H1 (cell line): ENCODE measurements around the gene TIAL1. TPM values are rescaled to one million over a fixed set of nuclear protein-coding genes. Genes with fewer than 3 reads are reported as not detected.

ENCODE experiments used
- CTCF ChIA-PET: fragments of 300-600 bp; sonication (Branson Sonifier 250); formaldehyde crosslinking; loops from one replicate; lab custom pipeline; 2021; ENCODE audit not compliant: partially characterized antibody; lab: Charles Lee
- POLR2A ChIA-PET: fragments of 300-600 bp; sonication (Branson Sonifier 250); formaldehyde crosslinking; loops from one replicate; lab custom pipeline; 2021; ENCODE audit warnings: inconsistent platforms; ENCODE audit not compliant: partially characterized antibody; lab: Charles Lee
- DNase-seq, 2 experiments: peaks; one replicate each; pipeline versions ENCODE4 v3.0.0 to v3.0.0-alpha.2; 2010 to 2022; ENCODE audit warnings: low spot score in 2 of 2, low read depth in 1 of 2, mixed read lengths in 1 of 2
- FAIRE-seq: peaks from 2 replicates; lab custom pipeline; 2011; peaks lifted over from hg19 to GRCh38; lab: Jason Lieb, UNC
- H2AFZ ChIP-seq: 2 replicates; pipeline ENCODE4 v1.8.1; 2012; ENCODE audit warnings: low read length, inconsistent platforms
- H2AK5ac ChIP-seq: 2 replicates; pipeline ENCODE4 v1.6.1; 2013; ENCODE audit warnings: low read depth, low read length
- H2BK120ac ChIP-seq: replicated peaks from 2 replicates; pipeline ENCODE3; 2013; ENCODE audit warnings: low read depth, low read length, inconsistent platforms
- H2BK12ac ChIP-seq: 2 replicates; pipeline ENCODE4 v1.6.1; 2013; ENCODE audit warnings: low read depth, low read length
- H2BK15ac ChIP-seq: 2 replicates; pipeline ENCODE4 v1.6.1; 2013; ENCODE audit warnings: low read length
- H2BK20ac ChIP-seq: 2 replicates; pipeline ENCODE4 v1.6.1; 2013; ENCODE audit warnings: low read length
- H2BK5ac ChIP-seq: 2 replicates; pipeline ENCODE4 v1.6.1; 2013; ENCODE audit warnings: low read depth, low read length
- H3K14ac ChIP-seq: 2 replicates; pipeline ENCODE4 v1.6.1; 2013; ENCODE audit warnings: inconsistent platforms; ENCODE audit not compliant: insufficient read length
- H3K18ac ChIP-seq: 2 replicates; pipeline ENCODE4 v1.6.1; 2013; ENCODE audit warnings: low read length; ENCODE audit errors: extremely low read depth
- H3K23ac ChIP-seq: 2 replicates; pipeline ENCODE4 v1.6.1; 2013; ENCODE audit warnings: inconsistent platforms; ENCODE audit not compliant: insufficient read length
- H3K23me2 ChIP-seq: 2 replicates; pipeline ENCODE4 v1.6.1; 2013; ENCODE audit warnings: low read depth, low read length
- H3K27ac ChIP-seq: 2 replicates; pipeline ENCODE4 v1.6.1; 2011; ENCODE audit warnings: low read depth, low read length, inconsistent platforms
- H3K27me3 ChIP-seq, 4 experiments: replicated peaks in 1 of 4; 1 replicate in 1 of 4; 2 replicates in 3 of 4; pipeline versions ENCODE4 v1.6.1 to v1.8.1; 2011 to 2013; ENCODE audit warnings: low read length in 3 of 4, mild to moderate bottlenecking in 3 of 4, inconsistent platforms in 2 of 4, mixed read lengths in 2 of 4, moderate library complexity in 1 of 4; ENCODE audit not compliant: control insufficient read depth in 3 of 4, insufficient read depth in 3 of 4; ENCODE audit errors: extremely low read depth in 1 of 4
- H3K36me3 ChIP-seq, 4 experiments: 2 replicates each; pipeline versions ENCODE4 v1.6.1 to v1.8.1; 2011 to 2013; ENCODE audit warnings: mild to moderate bottlenecking in 4 of 4, low read length in 3 of 4, moderate library complexity in 2 of 4, control low read depth in 1 of 4, inconsistent platforms in 1 of 4; ENCODE audit not compliant: insufficient read depth in 4 of 4, control insufficient read depth in 2 of 4
- H3K4ac ChIP-seq: replicated peaks from 2 replicates; pipeline ENCODE3; 2013; ENCODE audit warnings: low read length, low read depth, mixed read lengths, inconsistent platforms; ENCODE audit not compliant: insufficient read length
- H3K4me1 ChIP-seq, 4 experiments: replicated peaks in 1 of 4; 1 replicate in 1 of 4; 2 replicates in 3 of 4; pipeline versions ENCODE4 v1.6.1 to v1.8.1; 2011 to 2013; ENCODE audit warnings: low read length in 3 of 4, inconsistent platforms in 2 of 4, mixed read lengths in 1 of 4; ENCODE audit not compliant: insufficient read depth in 4 of 4, control insufficient read depth in 3 of 4
- H3K4me2 ChIP-seq, 2 experiments: 2 replicates each; pipeline versions ENCODE4 v1.6.1 to v1.8.1; 2011 to 2013; ENCODE audit warnings: low read depth in 2 of 2, low read length in 2 of 2, control low read depth in 1 of 2, inconsistent platforms in 1 of 2, mild to moderate bottlenecking in 1 of 2; ENCODE audit not compliant: insufficient read depth in 1 of 2
- H3K4me3 ChIP-seq, 4 experiments: fragments of 200-600, 300-600 bp in 1 of 4; sonication (generic), shearing (Covaris generic), sonication (Bioruptor Twin) in 1 of 4; 2 replicates each; pipeline versions ENCODE4 v1.5.1 to v1.8.1; 2011 to 2016; ENCODE audit warnings: low read length in 4 of 4, low read depth in 3 of 4, control low read depth in 2 of 4, inconsistent platforms in 2 of 4, mild to moderate bottlenecking in 2 of 4, mixed read lengths in 1 of 4, moderate library complexity in 1 of 4; ENCODE audit not compliant: insufficient read depth in 2 of 4; ENCODE audit errors: extremely low read depth in 1 of 4
- H3K56ac ChIP-seq: replicated peaks from 2 replicates; pipeline ENCODE3; 2013; ENCODE audit warnings: low read depth, mild to moderate bottlenecking, mixed read lengths, low read length, inconsistent platforms; ENCODE audit not compliant: insufficient read length
- H3K79me1 ChIP-seq: 2 replicates; pipeline ENCODE4 v1.6.1; 2013; ENCODE audit warnings: low read depth, low read length, control low read depth
- H3K79me2 ChIP-seq, 2 experiments: 2 replicates each; pipeline versions ENCODE4 v1.6.1 to v1.8.1; 2012 to 2013; ENCODE audit warnings: low read length in 2 of 2, mild to moderate bottlenecking in 2 of 2, inconsistent platforms in 1 of 2; ENCODE audit not compliant: insufficient read depth in 2 of 2, control insufficient read depth in 1 of 2
- H3K9ac ChIP-seq, 4 experiments: replicated peaks in 1 of 4; 1 replicate in 1 of 4; 2 replicates in 3 of 4; pipeline versions ENCODE4 v1.6.1 to v1.8.1; 2011 to 2013; ENCODE audit warnings: low read depth in 3 of 4, low read length in 3 of 4, control low read depth in 2 of 4, mild to moderate bottlenecking in 2 of 4, moderate library complexity in 2 of 4, inconsistent platforms in 1 of 4; ENCODE audit errors: extremely low read depth in 1 of 4
- H3K9me3 ChIP-seq, 2 experiments: 2 replicates each; pipeline versions ENCODE4 v1.6.1 to v1.8.1; 2012 to 2013; ENCODE audit warnings: mild to moderate bottlenecking in 2 of 2, moderate library complexity in 2 of 2, control low read depth in 1 of 2, inconsistent platforms in 1 of 2, low read depth in 1 of 2, low read length in 1 of 2, mixed read lengths in 1 of 2; ENCODE audit not compliant: insufficient read depth in 2 of 2
- H4K20me1 ChIP-seq, 2 experiments: replicated peaks in 1 of 2; 2 replicates each; pipeline versions ENCODE3 to v1.8.1; 2011 to 2013; ENCODE audit warnings: inconsistent platforms in 2 of 2, low read length in 2 of 2, mild to moderate bottlenecking in 1 of 2; ENCODE audit not compliant: insufficient read depth in 2 of 2, control insufficient read depth in 1 of 2
- H4K5ac ChIP-seq: 2 replicates; pipeline ENCODE4 v1.6.1; 2013; ENCODE audit warnings: low read length, low read depth, mixed read lengths, inconsistent platforms; ENCODE audit not compliant: insufficient read length
- H4K8ac ChIP-seq: 2 replicates; pipeline ENCODE4 v1.8.0; 2013; ENCODE audit warnings: mild to moderate bottlenecking, moderate library complexity, low read length, inconsistent platforms; ENCODE audit not compliant: insufficient read depth; ENCODE audit errors: extremely low read depth
- H4K91ac ChIP-seq: replicated peaks from 2 replicates; pipeline ENCODE3; 2013; ENCODE audit warnings: low read length, mixed read lengths, inconsistent platforms; ENCODE audit not compliant: insufficient read length
- BCL11A ChIP-seq, 2 experiments: IDR thresholded peaks; one replicate each; pipeline ENCODE4 v1.6.1; 2011; ENCODE audit warnings: low read depth in 2 of 2, low read length in 2 of 2, mild to moderate bottlenecking in 2 of 2
- CREB1 ChIP-seq: IDR thresholded peaks from 2 replicates; pipeline ENCODE4 v1.6.1; 2012; ENCODE audit warnings: inconsistent platforms
- KDM1A ChIP-seq: fragments of 200-600, 300-600 bp; sonication (generic); IDR thresholded peaks from 2 replicates; pipeline ENCODE4 v1.7.1; 2016; ENCODE audit warnings: mild to moderate bottlenecking, low read length, borderline replicate concordance
- RBBP5 ChIP-seq: IDR thresholded peaks from 2 replicates; pipeline ENCODE4 v1.7.1; 2012; ENCODE audit warnings: low read depth, mild to moderate bottlenecking, inconsistent platforms, low read length, moderate library complexity, borderline replicate concordance
- RFX5 ChIP-seq: IDR thresholded peaks from 2 replicates; pipeline ENCODE4 v1.6.1; 2011; ENCODE audit warnings: low read depth, low read length, improper control_type of control experiment, borderline replicate concordance
- RNF2 ChIP-seq: fragments of 200-900, 300-1000 bp; sonication (generic); IDR thresholded peaks from 2 replicates; pipeline ENCODE4 v1.7.1; 2016; ENCODE audit warnings: borderline replicate concordance, low read depth, mild to moderate bottlenecking, antibody characterized with exemption, low read length; ENCODE audit not compliant: poor library complexity, severe bottlenecking; ENCODE audit errors: missing control alignments
- RXRA ChIP-seq: IDR thresholded peaks from 2 replicates; pipeline ENCODE4 v1.6.1; 2011; ENCODE audit warnings: low read depth, mild to moderate bottlenecking, low read length, moderate library complexity; ENCODE audit not compliant: insufficient read depth
- SIRT6 ChIP-seq: IDR thresholded peaks from one replicate; pipeline ENCODE4 v1.7.1; 2012; ENCODE audit warnings: low read length, inconsistent platforms
- SP1 ChIP-seq: IDR thresholded peaks from 2 replicates; pipeline ENCODE4 v1.6.1; 2011; ENCODE audit warnings: low read depth, low read length
- SP2 ChIP-seq: IDR thresholded peaks from 2 replicates; pipeline ENCODE4 v1.6.1; 2012; ENCODE audit warnings: mild to moderate bottlenecking, low read length, inconsistent platforms
- SRF ChIP-seq: IDR thresholded peaks from 2 replicates; pipeline ENCODE4 v1.6.1; 2011; ENCODE audit warnings: mild to moderate bottlenecking, low read depth, low read length, moderate library complexity
- TEAD4 ChIP-seq: IDR thresholded peaks from 2 replicates; pipeline ENCODE4 v1.6.1; 2012; ENCODE audit warnings: low read depth, low read length, inconsistent platforms, mixed read lengths
- WGBS, 2 experiments: shearing (Covaris generic) in 1 of 2; methylation state at CpG; one replicate each; pipeline versions ENCODE4 v1.1.6 to v1.1.7; 2013 to 2015; ENCODE audit warnings: low lambda C conversion rate in 2 of 2, mixed read lengths in 2 of 2, inconsistent platforms in 1 of 2, low coverage in 1 of 2, missing lambda C conversion rate in 1 of 2; ENCODE audit not compliant: insufficient replicate concordance in 2 of 2, insufficient coverage in 1 of 2, insufficient read length in 1 of 2; ENCODE audit errors: extremely low coverage in 1 of 2, missing lambda C conversion rate in 1 of 2; 5-methylcytosine and 5-hydroxymethylcytosine counted together
- polyA plus RNA-seq, 7 experiments: library from polyadenylated mRNA; depleted of rRNA in 3 of 7; stranded (reverse) in 5 of 7; unstranded in 2 of 7; fragments of >200 nt in 5 of 7; fragments of 200-250 nt in 2 of 7; gene quantifications; 1 replicate in 5 of 7; 2 replicates in 1 of 7; 4 replicates in 1 of 7; pipeline versions ENCODE4 v1.2.1 to v1.2.3, GENCODE V29; 2011 to 2013; ENCODE audit warnings: missing spikeins in 2 of 7, mixed read lengths in 2 of 7
- total RNA-seq: library from RNA; stranded (reverse); fragmentation: NEBNext Ultra II Directional; extraction: Animal tissue kit (Norgen Biotek cat#: 25700); gene quantifications from 2 replicates; pipeline ENCODE4 v1.2.1, GENCODE V29; 2021

The TIAL1 gene
- total and polyA plus RNA-seq, 2 of the 8 experiments (the other 6 are each of a cell fraction or from before 2014, with no cell fraction given): 50.4 to 166 TPM

DNA sequence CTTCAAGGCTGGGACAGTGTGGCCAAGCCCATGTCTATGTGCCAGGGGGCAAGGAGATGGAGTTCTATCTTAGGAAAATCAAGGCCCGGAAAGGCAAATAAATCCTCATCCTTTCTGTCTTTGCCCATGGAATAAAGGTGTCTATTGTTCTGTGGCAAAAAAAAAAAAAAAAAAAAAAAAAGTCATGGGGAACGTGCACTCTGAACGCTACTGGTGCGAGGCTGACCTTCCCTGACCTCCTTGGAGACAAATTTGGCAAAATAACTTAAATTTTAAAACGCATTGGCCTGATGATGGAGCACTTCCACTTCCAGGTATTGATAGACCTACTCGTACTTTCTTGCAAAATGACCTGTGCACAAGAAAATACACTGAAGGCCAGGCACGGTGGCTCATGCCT is 42.2 kb upstream of the TIAL1 start:
- H4K5ac ChIP-seq: no peak overlapping the region
- H3K18ac ChIP-seq: no peak overlapping the region
- no peak overlapping the region for H2BK15ac ChIP-seq
- H2BK12ac ChIP-seq: no peak overlapping the region
- no peak overlapping the region for H3K27ac ChIP-seq
- no peak overlapping the region for H2AFZ ChIP-seq
- FAIRE-seq: no peak
- no peak for DNase-seq
- ChIA-PET POLR2A (no interaction called here), CTCF (interaction anchor here (1.0 to 3.3 kb wide), 2 partner anchors 11 to 48 kb away, joined by 4 to 12 read pairs; no protein-coding TSS in a partner anchor)
- H3K9me3 ChIP-seq: no peaks in the 10 kb centered on the region
- WGBS, 2 experiments: 95% methylated on average over 7 of the region's 7 CpGs; no CpG with 5 or more reads in 1 of the 2 experiments
- no peak overlapping the region for H3K14ac ChIP-seq
- H3K4me3 ChIP-seq: no peak overlapping the region
- no peaks in the 10 kb centered on the region for H4K20me1 ChIP-seq
- no peaks in the 10 kb centered on the region; the same call in 1 of the 2 replicates for H3K23me2 ChIP-seq
- H3K9ac ChIP-seq: no peak overlapping the region
- TF ChIP-seq RBBP5: no peak
- TF ChIP-seq RFX5: no peak
- TF ChIP-seq BCL11A (IDR thresholded peaks at IDR 0.05; ENCODE audit: low read depth in 2 of 2, low read length in 2 of 2): no peak
- no peak for TF ChIP-seq CREB1
- no peak for TF ChIP-seq SP1
- TF ChIP-seq SIRT6: no peak
- TF ChIP-seq RNF2: no peak
- no peak for TF ChIP-seq RXRA
- TF ChIP-seq SRF: no peak
- no peak for TF ChIP-seq TEAD4
- TF ChIP-seq KDM1A: no peak
- TF ChIP-seq SP2: no peak
- no peaks in the 10 kb centered on the region for H3K27me3 ChIP-seq
- H2BK5ac ChIP-seq: no peak overlapping the region
- no peak overlapping the region for H3K4ac ChIP-seq
- H3K4me1 ChIP-seq: no peaks in the 10 kb centered on the region
- no peak overlapping the region for H2BK20ac ChIP-seq
- no peak overlapping the region for H2AK5ac ChIP-seq
- no peak overlapping the region for H3K56ac ChIP-seq
- H3K79me1 ChIP-seq: no peaks in the 10 kb centered on the region
- no peaks in the 10 kb centered on the region for H3K79me2 ChIP-seq
- no peak overlapping the region for H2BK120ac ChIP-seq
- H4K8ac ChIP-seq: no peak overlapping the region
- no peak overlapping the region for H3K4me2 ChIP-seq
- no peaks in the 10 kb centered on the region for H3K36me3 ChIP-seq
- H3K23ac ChIP-seq: no peak overlapping the region
- H4K91ac ChIP-seq: no peak overlapping the region
